H1 (cell line): Measurements from ENCODE around the gene ATL3. TPM values are rescaled to one million over a fixed set of nuclear protein-coding genes. Genes with fewer than 3 reads are reported as not detected.
A peak's percentile ranks its signal among the peaks of the same experiment; 100 is the strongest.
"Not testable (repeated sequence)": the region's sequence is repeated elsewhere in the genome, so short reads cannot be mapped to it uniquely, and the experiment has no call there.

Source experiments
- CTCF ChIA-PET: fragments of 300-600 bp; sonication (Branson Sonifier 250); formaldehyde crosslinking; loops from one replicate; lab custom pipeline; 2021; ENCODE audit not compliant: partially characterized antibody; lab: Charles Lee
- POLR2A ChIA-PET: fragments of 300-600 bp; sonication (Branson Sonifier 250); formaldehyde crosslinking; loops from one replicate; lab custom pipeline; 2021; ENCODE audit warnings: inconsistent platforms; ENCODE audit not compliant: partially characterized antibody; lab: Charles Lee
- DNase-seq, 2 experiments: peaks; one replicate each; pipeline versions ENCODE4 v3.0.0 to v3.0.0-alpha.2; 2010 to 2022; ENCODE audit warnings: low spot score in 2 of 2, low read depth in 1 of 2, mixed read lengths in 1 of 2
- FAIRE-seq: peaks from 2 replicates; lab custom pipeline; 2011; peaks lifted over from hg19 to GRCh38; lab: Jason Lieb, UNC
- H2AFZ ChIP-seq: 2 replicates; pipeline ENCODE4 v1.8.1; 2012; ENCODE audit warnings: low read length, inconsistent platforms
- H2AK5ac ChIP-seq: 2 replicates; pipeline ENCODE4 v1.6.1; 2013; ENCODE audit warnings: low read depth, low read length
- H2BK120ac ChIP-seq: replicated peaks from 2 replicates; pipeline ENCODE3; 2013; ENCODE audit warnings: low read depth, low read length, inconsistent platforms
- H2BK12ac ChIP-seq: 2 replicates; pipeline ENCODE4 v1.6.1; 2013; ENCODE audit warnings: low read depth, low read length
- H2BK15ac ChIP-seq: 2 replicates; pipeline ENCODE4 v1.6.1; 2013; ENCODE audit warnings: low read length
- H2BK20ac ChIP-seq: 2 replicates; pipeline ENCODE4 v1.6.1; 2013; ENCODE audit warnings: low read length
- H2BK5ac ChIP-seq: 2 replicates; pipeline ENCODE4 v1.6.1; 2013; ENCODE audit warnings: low read depth, low read length
- H3K14ac ChIP-seq: 2 replicates; pipeline ENCODE4 v1.6.1; 2013; ENCODE audit warnings: inconsistent platforms; ENCODE audit not compliant: insufficient read length
- H3K18ac ChIP-seq: 2 replicates; pipeline ENCODE4 v1.6.1; 2013; ENCODE audit warnings: low read length; ENCODE audit errors: extremely low read depth
- H3K23ac ChIP-seq: 2 replicates; pipeline ENCODE4 v1.6.1; 2013; ENCODE audit warnings: inconsistent platforms; ENCODE audit not compliant: insufficient read length
- H3K23me2 ChIP-seq: 2 replicates; pipeline ENCODE4 v1.6.1; 2013; ENCODE audit warnings: low read depth, low read length
- H3K27ac ChIP-seq: 2 replicates; pipeline ENCODE4 v1.6.1; 2011; ENCODE audit warnings: low read depth, low read length, inconsistent platforms
- H3K27me3 ChIP-seq, 4 experiments: replicated peaks in 1 of 4; 1 replicate in 1 of 4; 2 replicates in 3 of 4; pipeline versions ENCODE4 v1.6.1 to v1.8.1; 2011 to 2013; ENCODE audit warnings: low read length in 3 of 4, mild to moderate bottlenecking in 3 of 4, inconsistent platforms in 2 of 4, mixed read lengths in 2 of 4, moderate library complexity in 1 of 4; ENCODE audit not compliant: control insufficient read depth in 3 of 4, insufficient read depth in 3 of 4; ENCODE audit errors: extremely low read depth in 1 of 4
- H3K36me3 ChIP-seq, 4 experiments: 2 replicates each; pipeline versions ENCODE4 v1.6.1 to v1.8.1; 2011 to 2013; ENCODE audit warnings: mild to moderate bottlenecking in 4 of 4, low read length in 3 of 4, moderate library complexity in 2 of 4, control low read depth in 1 of 4, inconsistent platforms in 1 of 4; ENCODE audit not compliant: insufficient read depth in 4 of 4, control insufficient read depth in 2 of 4
- H3K4ac ChIP-seq: replicated peaks from 2 replicates; pipeline ENCODE3; 2013; ENCODE audit warnings: low read length, low read depth, mixed read lengths, inconsistent platforms; ENCODE audit not compliant: insufficient read length
- H3K4me1 ChIP-seq, 4 experiments: replicated peaks in 1 of 4; 1 replicate in 1 of 4; 2 replicates in 3 of 4; pipeline versions ENCODE4 v1.6.1 to v1.8.1; 2011 to 2013; ENCODE audit warnings: low read length in 3 of 4, inconsistent platforms in 2 of 4, mixed read lengths in 1 of 4; ENCODE audit not compliant: insufficient read depth in 4 of 4, control insufficient read depth in 3 of 4
- H3K4me2 ChIP-seq, 2 experiments: 2 replicates each; pipeline versions ENCODE4 v1.6.1 to v1.8.1; 2011 to 2013; ENCODE audit warnings: low read depth in 2 of 2, low read length in 2 of 2, control low read depth in 1 of 2, inconsistent platforms in 1 of 2, mild to moderate bottlenecking in 1 of 2; ENCODE audit not compliant: insufficient read depth in 1 of 2
- H3K4me3 ChIP-seq, 4 experiments: fragments of 200-600, 300-600 bp in 1 of 4; sonication (generic), shearing (Covaris generic), sonication (Bioruptor Twin) in 1 of 4; 2 replicates each; pipeline versions ENCODE4 v1.5.1 to v1.8.1; 2011 to 2016; ENCODE audit warnings: low read length in 4 of 4, low read depth in 3 of 4, control low read depth in 2 of 4, inconsistent platforms in 2 of 4, mild to moderate bottlenecking in 2 of 4, mixed read lengths in 1 of 4, moderate library complexity in 1 of 4; ENCODE audit not compliant: insufficient read depth in 2 of 4; ENCODE audit errors: extremely low read depth in 1 of 4
- H3K56ac ChIP-seq: replicated peaks from 2 replicates; pipeline ENCODE3; 2013; ENCODE audit warnings: low read depth, mild to moderate bottlenecking, mixed read lengths, low read length, inconsistent platforms; ENCODE audit not compliant: insufficient read length
- H3K79me1 ChIP-seq: 2 replicates; pipeline ENCODE4 v1.6.1; 2013; ENCODE audit warnings: low read depth, low read length, control low read depth
- H3K79me2 ChIP-seq, 2 experiments: 2 replicates each; pipeline versions ENCODE4 v1.6.1 to v1.8.1; 2012 to 2013; ENCODE audit warnings: low read length in 2 of 2, mild to moderate bottlenecking in 2 of 2, inconsistent platforms in 1 of 2; ENCODE audit not compliant: insufficient read depth in 2 of 2, control insufficient read depth in 1 of 2
- H3K9ac ChIP-seq, 4 experiments: replicated peaks in 1 of 4; 1 replicate in 1 of 4; 2 replicates in 3 of 4; pipeline versions ENCODE4 v1.6.1 to v1.8.1; 2011 to 2013; ENCODE audit warnings: low read depth in 3 of 4, low read length in 3 of 4, control low read depth in 2 of 4, mild to moderate bottlenecking in 2 of 4, moderate library complexity in 2 of 4, inconsistent platforms in 1 of 4; ENCODE audit errors: extremely low read depth in 1 of 4
- H3K9me3 ChIP-seq, 2 experiments: 2 replicates each; pipeline versions ENCODE4 v1.6.1 to v1.8.1; 2012 to 2013; ENCODE audit warnings: mild to moderate bottlenecking in 2 of 2, moderate library complexity in 2 of 2, control low read depth in 1 of 2, inconsistent platforms in 1 of 2, low read depth in 1 of 2, low read length in 1 of 2, mixed read lengths in 1 of 2; ENCODE audit not compliant: insufficient read depth in 2 of 2
- H4K20me1 ChIP-seq, 2 experiments: replicated peaks in 1 of 2; 2 replicates each; pipeline versions ENCODE3 to v1.8.1; 2011 to 2013; ENCODE audit warnings: inconsistent platforms in 2 of 2, low read length in 2 of 2, mild to moderate bottlenecking in 1 of 2; ENCODE audit not compliant: insufficient read depth in 2 of 2, control insufficient read depth in 1 of 2
- H4K5ac ChIP-seq: 2 replicates; pipeline ENCODE4 v1.6.1; 2013; ENCODE audit warnings: low read length, low read depth, mixed read lengths, inconsistent platforms; ENCODE audit not compliant: insufficient read length
- H4K8ac ChIP-seq: 2 replicates; pipeline ENCODE4 v1.8.0; 2013; ENCODE audit warnings: mild to moderate bottlenecking, moderate library complexity, low read length, inconsistent platforms; ENCODE audit not compliant: insufficient read depth; ENCODE audit errors: extremely low read depth
- H4K91ac ChIP-seq: replicated peaks from 2 replicates; pipeline ENCODE3; 2013; ENCODE audit warnings: low read length, mixed read lengths, inconsistent platforms; ENCODE audit not compliant: insufficient read length
- CEBPB ChIP-seq: IDR thresholded peaks from 2 replicates; pipeline ENCODE4 v1.6.1; 2012; ENCODE audit warnings: low read depth, low read length
- EP300 ChIP-seq, 2 experiments: IDR thresholded peaks; 1 replicate in 1 of 2; 2 replicates in 1 of 2; pipeline ENCODE4 v1.6.1; 2011 to 2012; ENCODE audit warnings: low read depth in 2 of 2, low read length in 2 of 2, mild to moderate bottlenecking in 2 of 2, borderline replicate concordance in 1 of 2, inconsistent platforms in 1 of 2, moderate library complexity in 1 of 2
- TEAD4 ChIP-seq: IDR thresholded peaks from 2 replicates; pipeline ENCODE4 v1.6.1; 2012; ENCODE audit warnings: low read depth, low read length, inconsistent platforms, mixed read lengths
- WGBS, 2 experiments: shearing (Covaris generic) in 1 of 2; methylation state at CpG; one replicate each; pipeline versions ENCODE4 v1.1.6 to v1.1.7; 2013 to 2015; ENCODE audit warnings: low lambda C conversion rate in 2 of 2, mixed read lengths in 2 of 2, inconsistent platforms in 1 of 2, low coverage in 1 of 2, missing lambda C conversion rate in 1 of 2; ENCODE audit not compliant: insufficient replicate concordance in 2 of 2, insufficient coverage in 1 of 2, insufficient read length in 1 of 2; ENCODE audit errors: extremely low coverage in 1 of 2, missing lambda C conversion rate in 1 of 2; 5-methylcytosine and 5-hydroxymethylcytosine counted together
- polyA plus RNA-seq, 7 experiments: library from polyadenylated mRNA; depleted of rRNA in 3 of 7; stranded (reverse) in 5 of 7; unstranded in 2 of 7; fragments of >200 nt in 5 of 7; fragments of 200-250 nt in 2 of 7; gene quantifications; 1 replicate in 5 of 7; 2 replicates in 1 of 7; 4 replicates in 1 of 7; pipeline versions ENCODE4 v1.2.1 to v1.2.3, GENCODE V29; 2011 to 2013; ENCODE audit warnings: missing spikeins in 2 of 7, mixed read lengths in 2 of 7
- total RNA-seq: library from RNA; stranded (reverse); fragmentation: NEBNext Ultra II Directional; extraction: Animal tissue kit (Norgen Biotek cat#: 25700); gene quantifications from 2 replicates; pipeline ENCODE4 v1.2.1, GENCODE V29; 2021

Gene ATL3
- total and polyA plus RNA-seq, 2 of the 8 experiments (the other 6 are each of a cell fraction or from before 2014, with no cell fraction given): 7.8 to 24.5 TPM

DNA sequence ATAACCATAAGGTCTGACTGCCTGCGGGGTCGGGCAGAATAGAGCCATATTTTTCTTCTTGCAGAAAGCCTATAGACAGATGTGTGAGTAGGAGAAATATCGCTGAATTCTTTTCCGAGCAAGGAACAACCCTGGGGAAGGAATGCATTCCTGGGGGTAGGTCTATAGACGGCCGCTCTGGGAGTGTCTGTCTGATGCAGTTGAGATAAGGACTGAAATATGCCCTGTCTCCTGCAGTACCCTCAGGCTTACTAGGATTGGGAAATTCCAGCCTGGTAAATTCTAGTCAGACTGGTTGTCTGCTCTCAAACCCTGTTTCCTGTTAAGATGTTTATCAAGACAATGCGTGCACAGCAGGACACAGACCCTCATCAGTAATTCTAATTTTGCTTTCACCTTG is 90.0 kb downstream of the ATL3 start:
- DNase-seq, H3K4me3 ChIP-seq, FAIRE-seq: not testable (repeated sequence)

More for the DNA sequence above, 90.0 kb downstream of the ATL3 start:
- H3K18ac ChIP-seq, H3K27ac ChIP-seq, H2BK12ac ChIP-seq, H4K8ac ChIP-seq, H3K14ac ChIP-seq, H3K56ac ChIP-seq, H3K4ac ChIP-seq, H2AK5ac ChIP-seq, H4K5ac ChIP-seq, H2BK5ac ChIP-seq, H4K91ac ChIP-seq, H3K27me3 ChIP-seq, H2BK15ac ChIP-seq, H3K4me2 ChIP-seq, H3K9ac ChIP-seq, H2AFZ ChIP-seq, H3K23me2 ChIP-seq, H2BK20ac ChIP-seq, H3K23ac ChIP-seq, H2BK120ac ChIP-seq, H3K79me1 ChIP-seq, H3K79me2 ChIP-seq, H4K20me1 ChIP-seq, H3K4me1 ChIP-seq: not testable (repeated sequence)
- ChIA-PET POLR2A (interaction anchor here (1.5 kb wide), 1 partner anchor 14 kb away, joined by 4 read pairs; no protein-coding TSS in a partner anchor), CTCF (interaction anchor here (1.2 kb wide), 1 partner anchor 22 kb away, joined by 4 read pairs; no protein-coding TSS in a partner anchor)
- Histone ChIP-seq H3K9me3 (peaks cover 19% of the 10 kb centered on the region in 2 experiments), H3K36me3 (peaks cover 8 to 51% (median 31%) of the 10 kb centered on the region in 4 experiments)
- WGBS, 2 experiments: 81% methylated on average over 7 of the region's 7 CpGs; no CpG with 5 or more reads in 1 of the 2 experiments
- TF ChIP-seq TEAD4 (peak; percentile 36; the same call in 1 of the 2 replicates), CEBPB (0 out of 2 replicates have a peak, but pooled peaks have one; percentile 23), EP300 (IDR thresholded peaks at IDR 0.05; ENCODE audit: borderline replicate concordance in 1 of 2, low read depth in 2 of 2, low read length in 2 of 2) (peak in 1 of 2 experiments; percentile 87; a peak in 1 of 3 replicates)
